Mucosa of stomach (tissue), 1 donor: ENCODE measurements around the gene MYL6.
A peak's percentile ranks its signal among the peaks of the same experiment; 100 is the strongest.
"Not testable (repeated sequence)": the region's sequence is repeated elsewhere in the genome, so short reads cannot be mapped to it uniquely, and the experiment has no call there.

Experiments
- H3K27me3 ChIP-seq: one replicate; pipeline ENCODE4 v1.7.0; 2013; ENCODE audit warnings: mild to moderate bottlenecking, low read length; ENCODE audit not compliant: control insufficient read depth, insufficient read depth
- H3K36me3 ChIP-seq: one replicate; pipeline ENCODE4 v1.7.0; 2013; ENCODE audit warnings: low read length; ENCODE audit not compliant: control insufficient read depth, insufficient read depth
- H3K4me1 ChIP-seq: one replicate; pipeline ENCODE4 v1.7.0; 2013; ENCODE audit warnings: mild to moderate bottlenecking, low read length; ENCODE audit not compliant: control insufficient read depth, insufficient read depth
- H3K4me3 ChIP-seq: one replicate; pipeline ENCODE4 v1.7.0; 2013; ENCODE audit warnings: low read length
- H3K9ac ChIP-seq: one replicate; pipeline ENCODE4 v1.7.0; 2013; ENCODE audit warnings: mild to moderate bottlenecking, low read length, moderate library complexity
- H3K9me3 ChIP-seq: one replicate; pipeline ENCODE4 v1.7.0; 2013; ENCODE audit warnings: mild to moderate bottlenecking, low read length, moderate library complexity; ENCODE audit not compliant: control insufficient read depth
- donor health status: Pancreatic carcinoma.

The MYL6 gene

GRCh38 chr12:56158029-56158925, at the start of gene MYL6:
Gene MYL6, plus strand, starts transcription at chr12:56158359. Its CDS starts 43 bp downstream, at chr12:56158402.
- Histone ChIP-seq H3K9me3 (no peaks in the 10 kb centered on the region), H3K4me3 (peak within 1 kb of the TSS; percentile 95), H3K9ac (peak within 1 kb of the TSS; percentile 100), H3K27me3 (no peaks in the 10 kb centered on the region), H3K4me1 (peaks cover 27% of the 10 kb centered on the region), H3K36me3 (peaks cover 29% of the 10 kb centered on the region)

GRCh38 chr12:56110571-56110970, 47.6 kb upstream of the MYL6 start:
- H3K9me3 ChIP-seq: no peaks in the 10 kb centered on the region
- H3K36me3 ChIP-seq: peaks cover 6% of the 10 kb centered on the region
- H3K4me3 ChIP-seq: no peak overlapping the region

DNA sequence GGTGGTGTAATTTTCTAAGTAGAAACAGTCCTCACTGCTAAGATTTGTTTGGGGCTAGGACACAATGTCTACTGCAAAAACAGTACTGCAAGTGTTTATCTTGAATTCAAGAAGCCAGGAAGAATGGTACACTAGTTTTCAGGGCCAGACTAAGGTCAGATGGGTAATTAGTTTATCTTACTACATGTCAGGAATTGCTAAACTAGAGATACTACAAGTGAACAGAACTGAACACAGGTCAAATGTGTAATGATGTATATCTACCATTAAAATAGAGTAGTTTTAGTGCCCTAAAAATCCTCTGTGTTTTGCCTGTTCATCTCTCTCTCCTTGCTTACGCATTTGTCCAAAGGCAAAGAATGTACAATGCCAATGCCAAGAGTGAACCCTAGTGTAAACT, 44.1 kb upstream of the MYL6 start:
- Histone ChIP-seq H3K9ac (no peak overlapping the region), H3K4me1 (peaks cover 5% of the 10 kb centered on the region), H3K4me3 (no peak overlapping the region), H3K9me3 (no peaks in the 10 kb centered on the region), H3K27me3 (no peaks in the 10 kb centered on the region), H3K36me3 (peaks cover 6% of the 10 kb centered on the region)

More at GRCh38 chr12:56110571-56110970, 47.6 kb upstream of the MYL6 start:
- H3K9ac ChIP-seq: no peak overlapping the region
- H3K4me1 ChIP-seq: peaks cover 8% of the 10 kb centered on the region
- H3K27me3 ChIP-seq: no peaks in the 10 kb centered on the region

DNA sequence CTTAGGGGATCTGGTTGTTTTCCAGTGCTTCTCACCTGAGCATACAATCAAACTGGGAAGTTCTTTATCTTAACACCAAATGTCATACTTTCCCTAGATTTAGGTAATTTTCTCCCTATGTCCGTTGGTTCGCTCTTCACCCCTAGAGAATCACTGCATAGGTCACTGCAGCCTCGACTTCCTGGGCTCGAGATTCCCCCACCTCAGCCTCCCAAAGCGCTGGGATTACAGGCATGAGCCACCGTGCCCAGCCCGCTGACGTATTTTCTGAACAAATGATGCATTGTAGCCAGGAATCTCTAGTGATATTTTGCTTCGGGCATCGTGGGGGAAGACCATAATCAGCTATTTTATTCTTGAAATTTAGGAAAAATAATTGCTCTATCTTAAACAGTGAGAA, 42.8 kb upstream of the MYL6 start:
- Histone ChIP-seq H3K9ac (peak overlapping the region; percentile 96), H3K9me3 (no peaks in the 10 kb centered on the region), H3K4me1 (peaks cover 13% of the 10 kb centered on the region), H3K4me3 (peak overlapping the region; percentile 88), H3K27me3 (no peaks in the 10 kb centered on the region), H3K36me3 (peaks cover 5% of the 10 kb centered on the region)

DNA sequence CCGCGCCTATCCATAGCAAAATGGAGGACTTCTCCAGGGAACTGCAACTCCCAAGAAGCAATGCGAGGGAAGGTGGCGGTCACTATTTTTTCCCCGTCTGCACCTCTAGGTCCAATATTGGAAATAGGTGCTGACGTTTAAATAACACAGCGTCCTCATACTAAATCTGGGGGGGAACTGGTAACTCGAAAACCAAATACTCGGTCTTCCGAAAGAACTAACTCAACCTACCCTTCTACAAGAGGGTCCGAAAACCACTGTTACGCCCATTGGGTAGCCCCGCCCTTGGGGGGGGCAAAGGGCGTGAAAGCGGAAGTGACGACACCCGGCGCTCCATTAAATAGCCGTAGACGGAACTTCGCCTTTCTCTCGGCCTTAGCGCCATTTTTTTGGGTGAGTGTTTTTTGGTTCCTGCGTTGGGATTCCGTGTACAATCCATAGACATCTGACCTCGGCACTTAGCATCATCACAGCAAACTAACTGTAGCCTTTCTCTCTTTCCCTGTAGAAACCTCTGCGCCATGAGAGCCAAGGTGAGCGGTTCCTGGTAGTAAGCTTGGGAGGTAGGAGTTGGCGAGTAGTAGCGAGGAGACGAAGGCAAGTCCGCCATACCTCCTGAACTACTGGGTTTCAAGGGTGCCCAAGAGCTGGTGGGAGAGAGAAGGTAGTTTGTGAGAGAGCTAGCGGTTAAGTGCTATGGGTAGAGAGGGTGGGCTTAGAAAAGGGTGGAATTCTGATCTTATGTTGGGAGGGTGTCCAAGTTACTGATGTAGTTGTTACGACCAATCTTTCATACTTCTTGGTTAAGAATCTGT, 41.7 kb upstream of the MYL6 start, which contains the start of gene RPL41:
RPL41 (plus strand) TSS at position 367 of the 815 bp plus-strand sequence.
- H3K9me3 ChIP-seq: no peaks in the 10 kb centered on the region
- H3K4me3 ChIP-seq: peak within 1 kb of the TSS; percentile 88
- peaks cover 13% of the 10 kb centered on the region for H3K4me1 ChIP-seq

GRCh38 chr12:56117082-56117706, 41.0 kb upstream of the MYL6 start:
- not testable (repeated sequence) for H3K27me3 ChIP-seq, H3K36me3 ChIP-seq, H3K9me3 ChIP-seq
- H3K9ac ChIP-seq: peak overlapping the region; percentile 96
- H3K4me1 ChIP-seq: peaks cover 13% of the 10 kb centered on the region
- peak overlapping the region; percentile 88 for H3K4me3 ChIP-seq

More for the DNA sequence above, 41.7 kb upstream of the MYL6 start, which contains the start of gene RPL41:
- Histone ChIP-seq H3K9ac (peak within 1 kb of the TSS; percentile 96), H3K36me3 (no peaks in the 10 kb centered on the region), H3K27me3 (no peaks in the 10 kb centered on the region)

- Histone ChIP-seq H3K9me3 (no peaks in the 10 kb centered on the region), H3K9ac (peak within 1 kb of the TSS; percentile 96), H3K36me3 (no peaks in the 10 kb centered on the region), H3K4me3 (peak within 1 kb of the TSS; percentile 88), H3K4me1 (peaks cover 13% of the 10 kb centered on the region), H3K27me3 (no peaks in the 10 kb centered on the region)
Measured at GRCh38 chr12:56117778-56118687, 40.1 kb upstream of the MYL6 start, which contains the start of gene ZC3H10. Gene ZC3H10, plus strand, starts transcription at chr12:56118266. Its CDS starts 2,297 bp downstream, at chr12:56120563.

GRCh38 chr12:56118688-56119357, 39.3 kb upstream of the MYL6 start:
- Histone ChIP-seq H3K4me3 (peak overlapping the region; percentile 51), H3K36me3 (no peaks in the 10 kb centered on the region), H3K27me3 (no peaks in the 10 kb centered on the region), H3K9ac (peak overlapping the region; percentile 72), H3K4me1 (peaks cover 13% of the 10 kb centered on the region), H3K9me3 (no peaks in the 10 kb centered on the region)

DNA sequence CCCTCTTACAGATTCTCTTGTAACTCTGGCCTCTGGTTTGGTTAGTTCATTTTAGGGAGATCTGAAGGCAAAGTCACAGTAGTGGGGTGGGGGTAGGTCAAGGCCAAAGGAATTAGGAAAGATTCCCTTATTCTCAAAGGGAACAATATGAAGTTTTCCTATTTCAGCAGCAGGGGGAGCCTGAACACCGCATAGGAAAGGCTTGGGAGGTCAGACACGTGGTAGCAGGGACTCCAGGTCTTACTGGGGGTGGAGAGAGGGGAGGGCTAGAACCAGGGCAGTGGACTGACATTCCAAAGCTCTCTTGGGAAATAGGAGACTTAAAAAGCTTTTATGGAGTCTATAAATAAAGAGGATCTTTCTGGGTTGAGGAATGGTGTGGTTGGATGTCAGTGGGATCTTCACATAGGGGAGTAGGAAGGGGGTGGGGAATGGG, 38.8 kb upstream of the MYL6 start:
- H3K27me3 ChIP-seq: no peaks in the 10 kb centered on the region
- H3K36me3 ChIP-seq: no peaks in the 10 kb centered on the region
- peaks cover 13% of the 10 kb centered on the region for H3K4me1 ChIP-seq
- H3K9me3 ChIP-seq: no peaks in the 10 kb centered on the region
- H3K9ac ChIP-seq: peak overlapping the region; percentile 0
- no peak overlapping the region for H3K4me3 ChIP-seq

- H3K9me3 ChIP-seq: no peaks in the 10 kb centered on the region
- H3K4me1 ChIP-seq: peaks cover 13% of the 10 kb centered on the region
- no peaks in the 10 kb centered on the region for H3K27me3 ChIP-seq
- H3K36me3 ChIP-seq: no peaks in the 10 kb centered on the region
- no peak overlapping the region for H3K4me3 ChIP-seq
- no peak overlapping the region for H3K9ac ChIP-seq
Measured at GRCh38 chr12:56120158-56120846, 37.9 kb upstream of the MYL6 start.
